ENCODE data around the gene TMEM260. TPM values are rescaled to one million over a fixed set of nuclear protein-coding genes. Genes with fewer than 3 reads are reported as not detected.

The TMEM260 gene
- total RNA-seq, 1 donor from 2014 or later, result 30.0 TPM

DNA sequence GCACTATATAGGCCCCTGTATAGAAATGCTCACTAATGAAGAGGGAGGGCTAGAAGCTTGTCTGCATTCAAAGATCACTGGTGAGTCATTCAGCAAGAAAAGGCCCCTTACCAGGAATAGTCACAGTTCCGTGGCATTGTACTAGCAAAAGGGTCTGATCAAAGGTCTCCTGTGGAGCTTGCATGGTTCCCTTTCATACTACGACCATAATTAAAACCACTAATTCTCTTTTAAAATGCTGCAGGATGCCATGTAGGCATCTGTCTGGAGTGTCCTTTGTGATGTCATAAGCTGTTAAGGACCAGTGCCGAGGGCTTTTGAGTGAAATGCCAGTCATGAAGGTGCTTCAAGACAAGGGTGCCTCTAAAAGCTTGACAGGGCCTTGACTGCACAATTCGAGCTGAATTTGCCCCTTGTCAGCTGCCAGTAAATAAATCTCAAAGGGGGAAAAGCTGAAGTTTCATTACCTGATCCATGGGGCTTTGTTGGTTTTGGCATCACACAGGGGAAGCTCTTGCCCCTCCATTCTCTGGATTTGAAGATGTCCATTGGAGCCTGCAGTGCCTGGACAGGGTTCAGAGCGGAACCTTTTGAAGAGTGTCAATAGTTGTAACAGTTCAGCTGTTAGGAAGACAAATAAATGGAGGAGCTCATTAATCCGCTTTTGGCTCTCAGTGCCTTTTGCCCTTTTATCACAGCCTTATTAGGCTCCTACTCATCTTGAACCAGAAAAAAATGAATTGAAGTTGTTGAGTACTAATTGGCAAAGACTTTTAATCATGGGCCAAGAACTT lies 69.1 kb downstream of the TMEM260 start:
- Mint-ChIP-seq H3K27ac (no peak overlapping the region), H3K9me3 (no peaks in the 10 kb centered on the region), H3K4me3 (no peak overlapping the region), H3K4me1 (ENCODE audit: unreplicated experiment) (no peaks in the 10 kb centered on the region), H3K27me3 (no peaks in the 10 kb centered on the region), H3K36me3 (peaks cover 8% of the 10 kb centered on the region)
- no peak for TF ChIP-seq CTCF (conservative IDR thresholded peaks at IDR 0.05)
- no peak for DNase-seq (ENCODE audit: extremely low spot score, unreplicated experiment)

GRCh38 chr14:56649382-56649781 lies 69.8 kb downstream of the TMEM260 start:
- no peak overlapping the region for H3K27ac Mint-ChIP-seq
- no peak overlapping the region for H3K4me3 Mint-ChIP-seq
- no peaks in the 10 kb centered on the region for H3K4me1 Mint-ChIP-seq (ENCODE audit: unreplicated experiment)
- no peak for DNase-seq (ENCODE audit: extremely low spot score, unreplicated experiment)
- TF ChIP-seq CTCF (conservative IDR thresholded peaks at IDR 0.05), result no peak
- no peaks in the 10 kb centered on the region for H3K27me3 Mint-ChIP-seq
- peaks cover 8% of the 10 kb centered on the region for H3K36me3 Mint-ChIP-seq
- no peaks in the 10 kb centered on the region for H3K9me3 Mint-ChIP-seq

DNA sequence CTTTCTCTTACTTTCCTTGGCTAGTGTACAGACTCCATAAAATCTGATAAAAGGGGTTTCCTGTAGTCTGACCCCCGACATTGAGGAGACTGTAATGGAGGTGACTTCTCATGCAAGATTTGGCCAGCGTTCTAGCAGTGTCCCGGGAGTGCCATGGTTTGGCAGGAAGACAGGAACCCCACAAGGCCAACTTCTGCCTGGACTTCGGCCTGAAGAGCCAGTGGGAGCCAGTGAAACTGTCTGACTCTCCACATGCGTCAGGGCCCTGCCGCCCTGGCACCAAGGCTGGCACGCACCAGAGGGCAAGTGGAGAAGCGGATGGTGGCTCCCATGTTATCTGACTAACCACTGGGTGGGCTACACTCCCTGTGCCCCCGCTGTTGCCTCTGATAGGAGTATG lies 70.5 kb downstream of the TMEM260 start:
- H3K4me3 Mint-ChIP-seq, result no peak overlapping the region
- H3K27ac Mint-ChIP-seq, result no peak overlapping the region
- no peaks in the 10 kb centered on the region for H3K4me1 Mint-ChIP-seq (ENCODE audit: unreplicated experiment)
- no peak for DNase-seq (ENCODE audit: extremely low spot score, unreplicated experiment)
- no peaks in the 10 kb centered on the region for H3K27me3 Mint-ChIP-seq
- peaks cover 8% of the 10 kb centered on the region for H3K36me3 Mint-ChIP-seq
- TF ChIP-seq CTCF (conservative IDR thresholded peaks at IDR 0.05), result no peak
- no peaks in the 10 kb centered on the region for H3K9me3 Mint-ChIP-seq

DNA sequence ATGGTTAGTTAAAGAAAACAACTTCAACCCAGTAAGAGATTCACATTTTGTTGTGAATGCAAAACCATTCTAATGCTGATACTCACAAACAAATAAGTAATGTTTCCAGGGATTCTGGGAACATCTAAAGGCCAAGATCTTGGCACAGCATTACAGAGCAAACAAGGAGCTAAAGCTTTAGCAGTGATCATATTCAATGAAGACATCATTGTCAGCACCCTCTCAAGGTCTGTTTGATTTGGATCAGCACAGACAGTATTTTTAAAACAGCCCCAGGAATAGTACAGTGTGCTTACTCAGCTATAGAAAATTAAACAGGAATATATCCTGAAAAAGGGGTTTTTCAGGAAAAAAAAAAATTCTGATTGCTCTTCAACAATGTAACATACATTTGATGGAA lies 71.4 kb downstream of the TMEM260 start:
- Mint-ChIP-seq H3K4me1 (ENCODE audit: unreplicated experiment) (no peaks in the 10 kb centered on the region), H3K9me3 (no peaks in the 10 kb centered on the region), H3K36me3 (peaks cover 8% of the 10 kb centered on the region), H3K27me3 (no peaks in the 10 kb centered on the region), H3K4me3 (no peak overlapping the region), H3K27ac (no peak overlapping the region)
- no peak for DNase-seq (ENCODE audit: extremely low spot score, unreplicated experiment)
- TF ChIP-seq CTCF (conservative IDR thresholded peaks at IDR 0.05), result no peak

- peaks cover 10% of the 10 kb centered on the region for H3K4me1 Mint-ChIP-seq (ENCODE audit: unreplicated experiment)
- H3K27ac Mint-ChIP-seq, result no peak overlapping the region
- peaks cover 12% of the 10 kb centered on the region for H3K27me3 Mint-ChIP-seq
- H3K36me3 Mint-ChIP-seq, result no peaks in the 10 kb centered on the region
- no peaks in the 10 kb centered on the region for H3K9me3 Mint-ChIP-seq
- no peak for DNase-seq (ENCODE audit: extremely low spot score, unreplicated experiment)
- no peak for TF ChIP-seq CTCF (conservative IDR thresholded peaks at IDR 0.05)
- no peak overlapping the region for H3K4me3 Mint-ChIP-seq
Measured at GRCh38 chr14:56657604-56658003, 78.0 kb downstream of the TMEM260 start.

All from type B pancreatic cell (in vitro differentiated cells).